H1 (cell line): Measurements from ENCODE around the gene ZDHHC19. TPM values are rescaled to one million over a fixed set of nuclear protein-coding genes. Genes with fewer than 3 reads are reported as not detected.

Source experiments
- MAFK ChIP-seq: IDR thresholded peaks from 2 replicates; pipeline ENCODE4 v1.6.1; 2012; ENCODE audit warnings: low read depth, mild to moderate bottlenecking, improper control_type of control experiment, low read length
- PHF8 ChIP-seq: fragments of 200-600 bp; sonication (generic); conservative IDR thresholded peaks from 2 replicates; pipeline ENCODE4 v1.7.1; 2012; ENCODE audit warnings: low read depth, mild to moderate bottlenecking, inconsistent platforms, low read length, moderate library complexity
- POLR2AphosphoS5 ChIP-seq: IDR thresholded peaks from 2 replicates; pipeline ENCODE4 v1.6.1; 2011; ENCODE audit warnings: low read depth, low read length
- polyA plus RNA-seq, 7 experiments: library from polyadenylated mRNA; depleted of rRNA in 3 of 7; stranded (reverse) in 5 of 7; unstranded in 2 of 7; fragments of >200 nt in 5 of 7; fragments of 200-250 nt in 2 of 7; gene quantifications; 1 replicate in 5 of 7; 2 replicates in 1 of 7; 4 replicates in 1 of 7; pipeline versions ENCODE4 v1.2.1 to v1.2.3, GENCODE V29; 2011 to 2013; ENCODE audit warnings: missing spikeins in 2 of 7, mixed read lengths in 2 of 7
- total RNA-seq: library from RNA; stranded (reverse); fragmentation: NEBNext Ultra II Directional; extraction: Animal tissue kit (Norgen Biotek cat#: 25700); gene quantifications from 2 replicates; pipeline ENCODE4 v1.2.1, GENCODE V29; 2021
- TF ChIP-seq, protein P1 (sequence below): fragments of 300-600 bp; sonication (generic); IDR thresholded peaks from 2 replicates; pipeline ENCODE4 v1.7.1; 2012; ENCODE audit warnings: low read length, moderate library complexity, mild to moderate bottlenecking, inconsistent platforms; ENCODE audit not compliant: insufficient replicate concordance

Gene ZDHHC19
- total and polyA plus RNA-seq, 2 of the 8 experiments (the other 6 are each of a cell fraction or from before 2014, with no cell fraction given), result 2.5 to 4.1 TPM

GRCh38 chr3:196193736-196194541, 17.3 kb downstream of the ZDHHC19 start (continued):
- no peak for TF ChIP-seq PHF8
- no peak for TF ChIP-seq POLR2AphosphoS5
- TF ChIP-seq MAFK, result no peak
- TF ChIP-seq, protein P1, sequence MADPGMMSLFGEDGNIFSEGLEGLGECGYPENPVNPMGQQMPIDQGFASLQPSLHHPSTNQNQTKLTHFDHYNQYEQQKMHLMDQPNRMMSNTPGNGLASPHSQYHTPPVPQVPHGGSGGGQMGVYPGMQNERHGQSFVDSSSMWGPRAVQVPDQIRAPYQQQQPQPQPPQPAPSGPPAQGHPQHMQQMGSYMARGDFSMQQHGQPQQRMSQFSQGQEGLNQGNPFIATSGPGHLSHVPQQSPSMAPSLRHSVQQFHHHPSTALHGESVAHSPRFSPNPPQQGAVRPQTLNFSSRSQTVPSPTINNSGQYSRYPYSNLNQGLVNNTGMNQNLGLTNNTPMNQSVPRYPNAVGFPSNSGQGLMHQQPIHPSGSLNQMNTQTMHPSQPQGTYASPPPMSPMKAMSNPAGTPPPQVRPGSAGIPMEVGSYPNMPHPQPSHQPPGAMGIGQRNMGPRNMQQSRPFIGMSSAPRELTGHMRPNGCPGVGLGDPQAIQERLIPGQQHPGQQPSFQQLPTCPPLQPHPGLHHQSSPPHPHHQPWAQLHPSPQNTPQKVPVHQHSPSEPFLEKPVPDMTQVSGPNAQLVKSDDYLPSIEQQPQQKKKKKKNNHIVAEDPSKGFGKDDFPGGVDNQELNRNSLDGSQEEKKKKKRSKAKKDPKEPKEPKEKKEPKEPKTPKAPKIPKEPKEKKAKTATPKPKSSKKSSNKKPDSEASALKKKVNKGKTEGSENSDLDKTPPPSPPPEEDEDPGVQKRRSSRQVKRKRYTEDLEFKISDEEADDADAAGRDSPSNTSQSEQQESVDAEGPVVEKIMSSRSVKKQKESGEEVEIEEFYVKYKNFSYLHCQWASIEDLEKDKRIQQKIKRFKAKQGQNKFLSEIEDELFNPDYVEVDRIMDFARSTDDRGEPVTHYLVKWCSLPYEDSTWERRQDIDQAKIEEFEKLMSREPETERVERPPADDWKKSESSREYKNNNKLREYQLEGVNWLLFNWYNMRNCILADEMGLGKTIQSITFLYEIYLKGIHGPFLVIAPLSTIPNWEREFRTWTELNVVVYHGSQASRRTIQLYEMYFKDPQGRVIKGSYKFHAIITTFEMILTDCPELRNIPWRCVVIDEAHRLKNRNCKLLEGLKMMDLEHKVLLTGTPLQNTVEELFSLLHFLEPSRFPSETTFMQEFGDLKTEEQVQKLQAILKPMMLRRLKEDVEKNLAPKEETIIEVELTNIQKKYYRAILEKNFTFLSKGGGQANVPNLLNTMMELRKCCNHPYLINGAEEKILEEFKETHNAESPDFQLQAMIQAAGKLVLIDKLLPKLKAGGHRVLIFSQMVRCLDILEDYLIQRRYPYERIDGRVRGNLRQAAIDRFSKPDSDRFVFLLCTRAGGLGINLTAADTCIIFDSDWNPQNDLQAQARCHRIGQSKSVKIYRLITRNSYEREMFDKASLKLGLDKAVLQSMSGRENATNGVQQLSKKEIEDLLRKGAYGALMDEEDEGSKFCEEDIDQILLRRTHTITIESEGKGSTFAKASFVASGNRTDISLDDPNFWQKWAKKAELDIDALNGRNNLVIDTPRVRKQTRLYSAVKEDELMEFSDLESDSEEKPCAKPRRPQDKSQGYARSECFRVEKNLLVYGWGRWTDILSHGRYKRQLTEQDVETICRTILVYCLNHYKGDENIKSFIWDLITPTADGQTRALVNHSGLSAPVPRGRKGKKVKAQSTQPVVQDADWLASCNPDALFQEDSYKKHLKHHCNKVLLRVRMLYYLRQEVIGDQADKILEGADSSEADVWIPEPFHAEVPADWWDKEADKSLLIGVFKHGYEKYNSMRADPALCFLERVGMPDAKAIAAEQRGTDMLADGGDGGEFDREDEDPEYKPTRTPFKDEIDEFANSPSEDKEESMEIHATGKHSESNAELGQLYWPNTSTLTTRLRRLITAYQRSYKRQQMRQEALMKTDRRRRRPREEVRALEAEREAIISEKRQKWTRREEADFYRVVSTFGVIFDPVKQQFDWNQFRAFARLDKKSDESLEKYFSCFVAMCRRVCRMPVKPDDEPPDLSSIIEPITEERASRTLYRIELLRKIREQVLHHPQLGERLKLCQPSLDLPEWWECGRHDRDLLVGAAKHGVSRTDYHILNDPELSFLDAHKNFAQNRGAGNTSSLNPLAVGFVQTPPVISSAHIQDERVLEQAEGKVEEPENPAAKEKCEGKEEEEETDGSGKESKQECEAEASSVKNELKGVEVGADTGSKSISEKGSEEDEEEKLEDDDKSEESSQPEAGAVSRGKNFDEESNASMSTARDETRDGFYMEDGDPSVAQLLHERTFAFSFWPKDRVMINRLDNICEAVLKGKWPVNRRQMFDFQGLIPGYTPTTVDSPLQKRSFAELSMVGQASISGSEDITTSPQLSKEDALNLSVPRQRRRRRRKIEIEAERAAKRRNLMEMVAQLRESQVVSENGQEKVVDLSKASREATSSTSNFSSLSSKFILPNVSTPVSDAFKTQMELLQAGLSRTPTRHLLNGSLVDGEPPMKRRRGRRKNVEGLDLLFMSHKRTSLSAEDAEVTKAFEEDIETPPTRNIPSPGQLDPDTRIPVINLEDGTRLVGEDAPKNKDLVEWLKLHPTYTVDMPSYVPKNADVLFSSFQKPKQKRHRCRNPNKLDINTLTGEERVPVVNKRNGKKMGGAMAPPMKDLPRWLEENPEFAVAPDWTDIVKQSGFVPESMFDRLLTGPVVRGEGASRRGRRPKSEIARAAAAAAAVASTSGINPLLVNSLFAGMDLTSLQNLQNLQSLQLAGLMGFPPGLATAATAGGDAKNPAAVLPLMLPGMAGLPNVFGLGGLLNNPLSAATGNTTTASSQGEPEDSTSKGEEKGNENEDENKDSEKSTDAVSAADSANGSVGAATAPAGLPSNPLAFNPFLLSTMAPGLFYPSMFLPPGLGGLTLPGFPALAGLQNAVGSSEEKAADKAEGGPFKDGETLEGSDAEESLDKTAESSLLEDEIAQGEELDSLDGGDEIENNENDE, result no peak
